ENCODE measurements around the gene ACSS2. TPM values are rescaled to one million over a fixed set of nuclear protein-coding genes. Genes with fewer than 3 reads are reported as not detected.

Gene ACSS2
- total and polyA plus RNA-seq, 4 experiments from 2014 or later = 11.4 to 24.3 (median 17.0) TPM

- POLR2A ChIA-PET (ENCODE audit: partially characterized antibody) = interaction anchor here (1.0 kb wide), 1 partner anchor 9 kb away, joined by 4 read pairs; the partner anchor contains the start of gene GGT7
- intact Hi-C loops (cut with micrococcal nuclease) = no loop called here
Observed at GRCh38 chr20:34863421-34863965, 12.9 kb upstream of the ACSS2 start.

GRCh38 chr20:34864216-34864615 is 12.2 kb upstream of the ACSS2 start:
- no peaks in the 10 kb centered on the region for H3K27me3 ChIP-seq (ENCODE audit: insufficient read depth, low read length)
- H3K9me3 Mint-ChIP-seq = no peaks in the 10 kb centered on the region
- H3K27me3 Mint-ChIP-seq = no peaks in the 10 kb centered on the region
- H3K36me3 Mint-ChIP-seq = peaks cover 29 to 30% of the 10 kb centered on the region in 2 donors
- intact Hi-C loops (cut with micrococcal nuclease) = no loop called here
- H3K9me3 ChIP-seq (ENCODE audit: control insufficient read depth in 1 of 2, low read length in 2 of 2) = no peaks in the 10 kb centered on the region
- no peak overlapping the region for H3K4me3 ChIP-seq (ENCODE audit: low read length in 2 of 2)
- H3K27ac Mint-ChIP-seq = peak overlapping the region in 1 of 7 donors; percentile 13
- no peak overlapping the region for H3K27ac ChIP-seq (ENCODE audit: low read depth, low read length)
- H3K4me1 Mint-ChIP-seq = peaks cover 4 to 8% (median 5%) of the 10 kb centered on the region in 4 donors
- H3K4me1 ChIP-seq (ENCODE audit: insufficient read depth, low read length) = no peaks in the 10 kb centered on the region
- ChIA-PET CTCF (ENCODE audit: partially characterized antibody) (interaction anchor here (1.6 kb wide), 1 partner anchor 9 kb away, joined by 4 read pairs; the partner anchor contains the start of gene GGT7), POLR2A (ENCODE audit: partially characterized antibody) (interaction anchor here (1.0 kb wide), 1 partner anchor 8 kb away, joined by 4 read pairs; the partner anchor contains the start of gene GGT7)
- no peak overlapping the region for H3K4me3 Mint-ChIP-seq
- no peak for DNase-seq
- H3K36me3 ChIP-seq (ENCODE audit: insufficient read depth, low read length) = peaks cover 2% of the 10 kb centered on the region

More at GRCh38 chr20:34863421-34863965, 12.9 kb upstream of the ACSS2 start:
- Histone ChIP-seq H3K27ac (ENCODE audit: low read depth, low read length) (no peak overlapping the region), H3K27me3 (ENCODE audit: insufficient read depth, low read length) (no peaks in the 10 kb centered on the region), H3K36me3 (ENCODE audit: insufficient read depth, low read length) (peaks cover 2% of the 10 kb centered on the region), H3K9me3 (ENCODE audit: control insufficient read depth in 1 of 2, low read length in 2 of 2) (no peaks in the 10 kb centered on the region), H3K4me1 (ENCODE audit: insufficient read depth, low read length) (no peaks in the 10 kb centered on the region), H3K4me3 (ENCODE audit: low read length in 2 of 2) (no peak overlapping the region)
- no peaks in the 10 kb centered on the region for H3K9me3 Mint-ChIP-seq
- H3K27me3 Mint-ChIP-seq = no peaks in the 10 kb centered on the region
- no peak overlapping the region for H3K4me3 Mint-ChIP-seq
- no peak for DNase-seq
- peak overlapping the region in 1 of 7 donors; percentile 60 for H3K27ac Mint-ChIP-seq
- H3K4me1 Mint-ChIP-seq = peaks cover 4 to 8% (median 5%) of the 10 kb centered on the region in 4 donors
- H3K36me3 Mint-ChIP-seq = peaks cover 30 to 31% of the 10 kb centered on the region in 2 donors
- CTCF ChIA-PET (ENCODE audit: partially characterized antibody) = interaction anchor here (1.6 kb wide), 1 partner anchor 10 kb away, joined by 4 read pairs; the partner anchor contains the start of gene GGT7

- Mint-ChIP-seq H3K4me3 (peak overlapping the region in 7 of 8 donors; percentile 36 to 88 (median 84)), H3K27ac (peak overlapping the region in 6 of 7 donors; percentile 55 to 94 (median 76)), H3K4me1 (peaks cover 39 to 75% (median 57%) of the 10 kb centered on the region in 4 donors), H3K36me3 (peaks cover 0 to 3% of the 10 kb centered on the region in 2 donors), H3K27me3 (no peaks in the 10 kb centered on the region), H3K9me3 (no peaks in the 10 kb centered on the region)
- Histone ChIP-seq H3K27me3 (ENCODE audit: insufficient read depth, low read length) (no peaks in the 10 kb centered on the region), H3K36me3 (ENCODE audit: insufficient read depth, low read length) (no peaks in the 10 kb centered on the region), H3K4me1 (ENCODE audit: insufficient read depth, low read length) (peaks cover 47% of the 10 kb centered on the region), H3K9me3 (ENCODE audit: control insufficient read depth in 1 of 2, low read length in 2 of 2) (no peaks in the 10 kb centered on the region), H3K4me3 (ENCODE audit: low read length in 2 of 2) (no peak overlapping the region), H3K27ac (ENCODE audit: low read depth, low read length) (no peak overlapping the region)
- intact Hi-C loops (cut with micrococcal nuclease) = loop anchor here (2.0 to 10.0 kb wide), 3 partner anchors 197 to 569 kb away; partner anchors contain the start of genes AHCY, EDEM2 and PIGU
- ChIA-PET POLR2A (ENCODE audit: partially characterized antibody) (interaction anchor here (2.1 kb wide), 1 partner anchor 46 kb away, joined by 11 read pairs; the partner anchor contains the start of gene NCOA6), CTCF (ENCODE audit: partially characterized antibody) (interaction anchor here (0.8 to 7.2 kb wide), 5 partner anchors 9 to 85 kb away, joined by 3 to 100 read pairs (median 4); partner anchors contain the start of genes GSS and MYH7B)
- no peak for DNase-seq
Observed at GRCh38 chr20:34871320-34871926, 5.0 kb upstream of the ACSS2 start.

GRCh38 chr20:34871966-34872621 is 4.3 kb upstream of the ACSS2 start:
- Mint-ChIP-seq H3K4me3 (peak overlapping the region; percentile 66 to 90 (median 85)), H3K9me3 (no peaks in the 10 kb centered on the region), H3K27me3 (no peaks in the 10 kb centered on the region), H3K36me3 (no peaks in the 10 kb centered on the region), H3K4me1 (peaks cover 40 to 77% (median 58%) of the 10 kb centered on the region in 4 donors), H3K27ac (peak overlapping the region; percentile 55 to 94 (median 89))
- ChIA-PET CTCF (ENCODE audit: partially characterized antibody) (interaction anchor here (0.6 to 7.2 kb wide), 11 partner anchors 8 to 410 kb away, joined by 3 to 100 read pairs (median 3); partner anchors contain the start of genes GSS, MYH7B and NCOA6), POLR2A (ENCODE audit: partially characterized antibody) (interaction anchor here (0.6 to 2.1 kb wide), 4 partner anchors 8 to 83 kb away, joined by 3 to 11 read pairs (median 6); partner anchors contain the start of genes GSS, MYH7B and NCOA6)
- Histone ChIP-seq H3K4me3 (ENCODE audit: low read length in 2 of 2) (peak overlapping the region; percentile 41 to 43), H3K36me3 (ENCODE audit: insufficient read depth, low read length) (no peaks in the 10 kb centered on the region), H3K27me3 (ENCODE audit: insufficient read depth, low read length) (no peaks in the 10 kb centered on the region), H3K27ac (ENCODE audit: low read depth, low read length) (peak overlapping the region; percentile 52), H3K9me3 (ENCODE audit: control insufficient read depth in 1 of 2, low read length in 2 of 2) (no peaks in the 10 kb centered on the region), H3K4me1 (ENCODE audit: insufficient read depth, low read length) (peaks cover 51% of the 10 kb centered on the region)
- no peak for DNase-seq
- intact Hi-C loops (cut with micrococcal nuclease) = loop anchor here (2.0 to 10.0 kb wide), 3 partner anchors 197 to 569 kb away; partner anchors contain the start of genes AHCY, EDEM2 and PIGU

GRCh38 chr20:34872622-34873224 is 3.7 kb upstream of the ACSS2 start, which contains the start of gene GGT7:
GGT7 (minus strand) TSS chr20:34872856; CDS start chr20:34872815, 41 bp downstream.
- Mint-ChIP-seq H3K9me3 (no peaks in the 10 kb centered on the region), H3K4me1 (peaks cover 40 to 78% (median 59%) of the 10 kb centered on the region in 4 donors), H3K36me3 (no peaks in the 10 kb centered on the region), H3K4me3 (peak within 1 kb of the TSS; percentile 84 to 93 (median 90)), H3K27ac (peak within 1 kb of the TSS; percentile 75 to 94 (median 91)), H3K27me3 (no peaks in the 10 kb centered on the region)
- CTCF ChIA-PET (ENCODE audit: partially characterized antibody) = interaction anchor here (0.6 to 7.2 kb wide), 15 partner anchors 8 to 411 kb away, joined by 3 to 100 read pairs (median 4); partner anchors contain the start of genes GSS, MYH7B and NCOA6
- intact Hi-C loops (cut with micrococcal nuclease) = loop anchor here (5.0 to 10.0 kb wide), 2 partner anchors 198 to 275 kb away; partner anchors contain the start of genes EDEM2 and PIGU
- Histone ChIP-seq H3K36me3 (ENCODE audit: insufficient read depth, low read length) (no peaks in the 10 kb centered on the region), H3K9me3 (ENCODE audit: control insufficient read depth in 1 of 2, low read length in 2 of 2) (no peaks in the 10 kb centered on the region), H3K27ac (ENCODE audit: low read depth, low read length) (peak within 1 kb of the TSS; percentile 52), H3K4me1 (ENCODE audit: insufficient read depth, low read length) (peaks cover 54% of the 10 kb centered on the region), H3K27me3 (ENCODE audit: insufficient read depth, low read length) (no peaks in the 10 kb centered on the region), H3K4me3 (ENCODE audit: low read length in 2 of 2) (peak within 1 kb of the TSS; percentile 47 to 48)
- DNase-seq = peak; percentile 83 to 85 (median 84)
- POLR2A ChIA-PET (ENCODE audit: partially characterized antibody) = interaction anchor here (0.6 to 2.1 kb wide), 5 partner anchors 8 to 274 kb away, joined by 3 to 11 read pairs (median 4); partner anchors contain the start of genes EDEM2, GSS, MYH7B and NCOA6

GRCh38 chr20:34873583-34874093 is 2.8 kb upstream of the ACSS2 start:
- H3K27me3 ChIP-seq (ENCODE audit: insufficient read depth, low read length) = no peaks in the 10 kb centered on the region
- peak overlapping the region in 1 of 2 donors; percentile 47 for H3K4me3 ChIP-seq (ENCODE audit: low read length in 2 of 2)
- Mint-ChIP-seq H3K27ac (peak overlapping the region; percentile 75 to 93 (median 85)), H3K36me3 (no peaks in the 10 kb centered on the region), H3K4me3 (peak overlapping the region; percentile 84 to 93 (median 90)), H3K27me3 (no peaks in the 10 kb centered on the region), H3K9me3 (no peaks in the 10 kb centered on the region), H3K4me1 (peaks cover 40 to 79% (median 64%) of the 10 kb centered on the region in 4 donors)
- no peak overlapping the region for H3K27ac ChIP-seq (ENCODE audit: low read depth, low read length)
- no peak for DNase-seq
- H3K4me1 ChIP-seq (ENCODE audit: insufficient read depth, low read length) = peaks cover 54% of the 10 kb centered on the region
- POLR2A ChIA-PET (ENCODE audit: partially characterized antibody) = interaction anchor here (1.3 to 4.0 kb wide), 3 partner anchors 45 to 219 kb away, joined by 3 to 34 read pairs (median 5); partner anchors contain the start of genes GSS, MYH7B and TRPC4AP
- intact Hi-C loops (cut with micrococcal nuclease) = loop anchor here (1.0 to 10.0 kb wide), 5 partner anchors 87 to 335 kb away; partner anchors contain the start of genes EDEM2, PIGU and TRPC4AP
- CTCF ChIA-PET (ENCODE audit: partially characterized antibody) = interaction anchor here (0.8 to 7.2 kb wide), 15 partner anchors 9 to 222 kb away, joined by 3 to 100 read pairs (median 4); partner anchors contain the start of genes GSS, MYH7B and NCOA6
- no peaks in the 10 kb centered on the region for H3K9me3 ChIP-seq (ENCODE audit: control insufficient read depth in 1 of 2, low read length in 2 of 2)
- no peaks in the 10 kb centered on the region for H3K36me3 ChIP-seq (ENCODE audit: insufficient read depth, low read length)

All from CD4-positive, alpha-beta memory T cell (primary cell).